ENCODE data around the gene EFCAB6.

GRCh38 chr22:43498856-43499253 is 313.2 kb downstream of the EFCAB6 start:
- TF ChIP-seq POLR2A (IDR thresholded peaks at IDR 0.05; ENCODE audit: low read depth, low read length) (no peak), POLR2AphosphoS5 (IDR thresholded peaks at IDR 0.05; ENCODE audit: low read depth, low read length) (no peak), POU2F2 (IDR thresholded peaks at IDR 0.05; ENCODE audit: low read depth, low read length) (no peak), TAF1 (IDR thresholded peaks at IDR 0.05; ENCODE audit: low read depth, low read length) (no peak), SPI1 (IDR thresholded peaks at IDR 0.05; ENCODE audit: low read depth, low read length) (no peak), PAX5 (IDR thresholded peaks at IDR 0.05; ENCODE audit: insufficient read depth, low read length, severe bottlenecking) (no peak)

Measured in GM12891 (cell line).